GM12878 (cell line): Measurements from ENCODE around the gene DICER1. TPM values are rescaled to one million over a fixed set of nuclear protein-coding genes. Genes with fewer than 3 reads are reported as not detected.

ENCODE experiments used
- ATAC-seq: fragments of 200-7000 bp; cut with Tn5 transposase; 3 replicates; pipeline ENCODE4 v1.9.1; 2020; ENCODE audit warnings: mild to moderate bottlenecking, moderate library complexity
- BruUV-seq: library from RNA; stranded (reverse); fragments of 400-500 nt; replicated peaks from 2 replicates; lab custom pipeline; 2021; lab: Mats Ljungman, UMichigan
- CTCF ChIA-PET: fragments of 300-600 bp; sonication (Branson Sonifier 250); formaldehyde crosslinking; extraction: SDS; loops from one replicate; lab custom pipeline; 2021; ENCODE audit warnings: inconsistent platforms; lab: Yijun Ruan, JAX
- POLR2A ChIA-PET: fragments of 350-600 bp; formaldehyde crosslinking; extraction: SDS; loops from one replicate; lab custom pipeline; 2021; ENCODE audit warnings: inconsistent platforms; lab: Charles Lee
- RAD21 ChIA-PET: fragments of 300-600 bp; sonication (Branson Sonifier 250); formaldehyde crosslinking; loops from one replicate; lab custom pipeline; 2023; ENCODE audit warnings: antibody characterized with exemption; ENCODE audit not compliant: unreplicated experiment; lab: Charles Lee
- SMC1A ChIA-PET: fragments of 300-600 bp; sonication (Branson Sonifier 250); formaldehyde crosslinking; loops from one replicate; lab custom pipeline; 2023; ENCODE audit not compliant: unreplicated experiment, uncharacterized antibody; lab: Charles Lee
- DNase-seq: peaks from one replicate; pipeline ENCODE4 v3.0.0-alpha.2; 2011; ENCODE audit warnings: low read depth, low spot score
- FAIRE-seq: peaks from 3 replicates; lab custom pipeline; 2011; peaks lifted over from hg19 to GRCh38; lab: Jason Lieb, UNC
- H2AFZ ChIP-seq: 2 replicates; pipeline ENCODE4 v1.6.0; 2011; ENCODE audit warnings: low read depth, low read length, control low read depth; ENCODE audit not compliant: control insufficient read depth
- H3K27ac ChIP-seq: 2 replicates; pipeline ENCODE4 v1.5.1; 2011; ENCODE audit warnings: control low read depth; ENCODE audit not compliant: control insufficient read depth, insufficient read depth
- H3K27me3 ChIP-seq, 2 experiments: replicated peaks in 1 of 2; 2 replicates each; pipeline versions ENCODE4 v1.6.0 to v1.6.1; 2011; ENCODE audit warnings: low read length in 1 of 2; ENCODE audit not compliant: control insufficient read depth in 2 of 2, insufficient read depth in 2 of 2
- H3K36me3 ChIP-seq, 2 experiments: 2 replicates each; pipeline ENCODE4 v1.5.1; 2011; ENCODE audit warnings: low read length in 1 of 2; ENCODE audit not compliant: control insufficient read depth in 2 of 2, insufficient read depth in 2 of 2
- H3K4me1 ChIP-seq: 2 replicates; pipeline ENCODE4 v1.6.1; 2011; ENCODE audit warnings: mild to moderate bottlenecking, low read length, moderate library complexity, mixed read lengths; ENCODE audit not compliant: control insufficient read depth, insufficient read depth
- H3K4me2 ChIP-seq: 2 replicates; pipeline ENCODE4 v1.6.0; 2011; ENCODE audit warnings: control low read depth; ENCODE audit not compliant: control insufficient read depth, insufficient read depth
- H3K4me3 ChIP-seq: fragments of 200-600 bp; sonication (generic); 2 replicates; pipeline ENCODE4 v1.5.1; 2016
- H3K79me2 ChIP-seq: 2 replicates; pipeline ENCODE4 v1.6.0; 2011; ENCODE audit warnings: low read length; ENCODE audit not compliant: control insufficient read depth, insufficient read depth
- H3K9ac ChIP-seq: 2 replicates; pipeline ENCODE4 v1.8.0; 2011; ENCODE audit warnings: low read length, control low read depth, mixed read lengths; ENCODE audit not compliant: control insufficient read depth, insufficient read depth
- H3K9me3 ChIP-seq: replicated peaks from 3 replicates; pipeline ENCODE4 v1.5.1; 2011; ENCODE audit warnings: mild to moderate bottlenecking, low read length; ENCODE audit not compliant: control insufficient read depth, insufficient read depth
- H4K20me1 ChIP-seq: 2 replicates; pipeline ENCODE4 v1.6.0; 2011; ENCODE audit not compliant: control insufficient read depth, insufficient read depth
- ASH2L ChIP-seq: fragments of 300-600, 200-600 bp; sonication (generic); IDR thresholded peaks from 2 replicates; pipeline ENCODE4 v1.6.1; 2017; ENCODE audit warnings: low read depth, mild to moderate bottlenecking, borderline replicate concordance
- BHLHE40 ChIP-seq, 2 experiments: fragments of 450-650 bp in 1 of 2; IDR thresholded peaks; 2 replicates each; pipeline ENCODE4 v1.6.1; 2011 to 2017; ENCODE audit warnings: low read depth in 2 of 2, borderline replicate concordance in 1 of 2, improper control_type of control experiment in 1 of 2, low read length in 1 of 2, mild to moderate bottlenecking in 1 of 2
- CBX3 ChIP-seq: fragments of 200-600 bp; sonication (generic); IDR thresholded peaks from 2 replicates; pipeline ENCODE4 v1.6.1; 2016; ENCODE audit warnings: low read depth, borderline replicate concordance
- CREM ChIP-seq: IDR thresholded peaks from 2 replicates; pipeline ENCODE4 v1.6.1; 2014; ENCODE audit warnings: antibody characterized with exemption, low read depth
- GABPA ChIP-seq: IDR thresholded peaks from 2 replicates; pipeline ENCODE4 v1.6.1; 2014; ENCODE audit warnings: antibody characterized with exemption, low read depth, mild to moderate bottlenecking, inconsistent platforms
- SMAD5 ChIP-seq: IDR thresholded peaks from 2 replicates; pipeline ENCODE4 v1.6.1; 2016; ENCODE audit warnings: antibody characterized with exemption, low read depth
- TAF1 ChIP-seq: IDR thresholded peaks from 2 replicates; pipeline ENCODE4 v1.6.1; 2011; ENCODE audit warnings: mild to moderate bottlenecking, low read depth, low read length, borderline replicate concordance
- ZBTB33 ChIP-seq: fragments of 450-650 bp; IDR thresholded peaks from 2 replicates; pipeline ENCODE4 v1.6.1; 2017; ENCODE audit warnings: mild to moderate bottlenecking
- WGBS: methylation state at CpG from one replicate; pipeline ENCODE4 v1.1.6; 2016; ENCODE audit warnings: low lambda C conversion rate; ENCODE audit not compliant: insufficient replicate concordance, insufficient coverage; ENCODE audit errors: missing lambda C conversion rate; 5-methylcytosine and 5-hydroxymethylcytosine counted together
- in situ Hi-C: fragments of 300-500 bp; cut with MboI; formaldehyde crosslinking; loops from 9 replicates; pipeline ENCODE4 v1.14.3; 2018; ENCODE audit warnings: mixed read lengths
- intact Hi-C: fragments of 100-400 bp; cut with micrococcal nuclease; formaldehyde crosslinking; loops from one replicate; pipeline ENCODE4 v1.14.2; 2022; ENCODE audit not compliant: unreplicated experiment
- polyA plus RNA-seq, 11 experiments: library from polyadenylated mRNA; depleted of rRNA in 4 of 11; unstranded in 6 of 11; stranded (reverse) in 5 of 11; fragments of >200 nt; fragmentation: Nextera tagmentation in 4 of 11; fragmentation: Illumina TruSeq in 1 of 11; extraction: Ambion mirVana in 4 of 11; extraction: Trizol in 1 of 11; gene quantifications; 1 replicate in 1 of 11; 2 replicates in 10 of 11; pipeline versions ENCODE4 v1.2.1 to v1.2.3, GENCODE V29; 2011 to 2016; ENCODE audit warnings: inconsistent platforms in 2 of 11, missing spikeins in 2 of 11, low read depth in 1 of 11
- total RNA-seq, 4 experiments: library from RNA; depleted of rRNA in 3 of 4; stranded (reverse); fragments of >200 nt in 3 of 4; fragmentation: Illumina TruSeq in 1 of 4; extraction: Trizol in 1 of 4; gene quantifications; 2 replicates each; pipeline versions ENCODE4 v1.2.1 to v1.2.3, GENCODE V29; 2013 to 2021

The DICER1 gene
- total and polyA plus RNA-seq, 10 of the 15 experiments (the other 5 are each of a cell fraction or from before 2014, with no cell fraction given), result 6.8 to 70.8 (median 37.1) TPM

- 49% methylated on average over 5 of the region's 5 CpGs for WGBS
- Histone ChIP-seq H3K27me3 (no peaks in the 10 kb centered on the region), H3K27ac (no peak overlapping the region), H3K9ac (no peak overlapping the region), H3K36me3 (no peaks in the 10 kb centered on the region), H3K9me3 (no peaks in the 10 kb centered on the region), H3K4me3 (no peak overlapping the region), H4K20me1 (no peaks in the 10 kb centered on the region), H3K79me2 (no peaks in the 10 kb centered on the region), H2AFZ (no peak overlapping the region), H3K4me2 (no peak overlapping the region), H3K4me1 (no peaks in the 10 kb centered on the region)
- FAIRE-seq (no peak), DNase-seq (no peak), ATAC-seq (no peak)
- BruUV-seq, result no TSS peak
- ChIA-PET RAD21 (no interaction called here), CTCF (no interaction called here), SMC1A (no interaction called here), POLR2A (no interaction called here)
- no peak for TF ChIP-seq CBX3
- no peak for TF ChIP-seq SMAD5
- no peak for TF ChIP-seq ASH2L
- TF ChIP-seq TAF1, result no peak
- TF ChIP-seq CREM, result no peak
- no peak for TF ChIP-seq GABPA
- no peak for TF ChIP-seq ZBTB33
- no peak for TF ChIP-seq BHLHE40 (IDR thresholded peaks at IDR 0.05; ENCODE audit: borderline replicate concordance in 1 of 2, low read depth in 2 of 2, low read length in 1 of 2)
- intact Hi-C loops (no loop called here), in situ Hi-C loops (no loop called here)
Observed at GRCh38 chr14:95062946-95063345, 94.4 kb downstream of the DICER1 start.
